Measurements from ENCODE around the gene CLDN2. TPM values are rescaled to one million over a fixed set of nuclear protein-coding genes. Genes with fewer than 3 reads are reported as not detected.

The CLDN2 gene
- total RNA-seq, 1 donor from 2014 or later = not detected

GRCh38 chrX:106894392-106894909 is 25.8 kb upstream of the CLDN2 start:
- DNase-seq (peak; percentile 46), ATAC-seq (peak; percentile 85 to 90)
- H3K4me3 ChIP-seq = no peak overlapping the region
- peak; percentile 69 for TF ChIP-seq CTCF (IDR thresholded peaks at IDR 0.05)
- H3K4me1 ChIP-seq = no peaks in the 10 kb centered on the region
- no peaks in the 10 kb centered on the region for H3K9me3 ChIP-seq
- H3K27ac ChIP-seq = no peak overlapping the region
- H3K27me3 ChIP-seq (ENCODE audit: low read depth) = no peaks in the 10 kb centered on the region
- intact Hi-C loops (cut with DNase I) = no loop called here
- no peaks in the 10 kb centered on the region for H3K36me3 ChIP-seq

GRCh38 chrX:106894978-106895452 is 25.2 kb upstream of the CLDN2 start:
- no peak for TF ChIP-seq CTCF (IDR thresholded peaks at IDR 0.05)
- intact Hi-C loops (cut with DNase I) = no loop called here

GRCh38 chrX:106897259-106897658 is 22.9 kb upstream of the CLDN2 start:
- Histone ChIP-seq H3K4me3 (no peak overlapping the region), H3K27ac (no peak overlapping the region), H3K36me3 (no peaks in the 10 kb centered on the region), H3K4me1 (no peaks in the 10 kb centered on the region), H3K9me3 (no peaks in the 10 kb centered on the region), H3K27me3 (ENCODE audit: low read depth) (no peaks in the 10 kb centered on the region)
- intact Hi-C loops (cut with DNase I) = no loop called here
- ATAC-seq = no peak
- no peak for DNase-seq
- TF ChIP-seq CTCF (IDR thresholded peaks at IDR 0.05) = no peak

More at GRCh38 chrX:106894978-106895452, 25.2 kb upstream of the CLDN2 start:
- ATAC-seq (peak; percentile 53 to 62), DNase-seq (no peak)
- Histone ChIP-seq H3K4me3 (no peak overlapping the region), H3K4me1 (no peaks in the 10 kb centered on the region), H3K9me3 (no peaks in the 10 kb centered on the region), H3K36me3 (no peaks in the 10 kb centered on the region), H3K27me3 (ENCODE audit: low read depth) (no peaks in the 10 kb centered on the region), H3K27ac (no peak overlapping the region)

GRCh38 chrX:106898462-106898861 is 21.7 kb upstream of the CLDN2 start:
- peak; percentile 65 to 66 for ATAC-seq

GRCh38 chrX:106899276-106899675 is 20.9 kb upstream of the CLDN2 start:
- H3K9me3 ChIP-seq = no peaks in the 10 kb centered on the region
- ATAC-seq (no peak), DNase-seq (no peak)
- H3K4me3 ChIP-seq = no peak overlapping the region
- intact Hi-C loops (cut with DNase I) = no loop called here
- no peaks in the 10 kb centered on the region for H3K27me3 ChIP-seq (ENCODE audit: low read depth)
- TF ChIP-seq CTCF (IDR thresholded peaks at IDR 0.05) = no peak
- no peak overlapping the region for H3K27ac ChIP-seq
- no peaks in the 10 kb centered on the region for H3K4me1 ChIP-seq
- no peaks in the 10 kb centered on the region for H3K36me3 ChIP-seq

More at GRCh38 chrX:106898462-106898861, 21.7 kb upstream of the CLDN2 start:
- TF ChIP-seq CTCF (IDR thresholded peaks at IDR 0.05) = peak; percentile 27
- DNase-seq = no peak
- Histone ChIP-seq H3K27me3 (ENCODE audit: low read depth) (no peaks in the 10 kb centered on the region), H3K4me1 (no peaks in the 10 kb centered on the region), H3K27ac (no peak overlapping the region), H3K9me3 (no peaks in the 10 kb centered on the region), H3K4me3 (no peak overlapping the region), H3K36me3 (no peaks in the 10 kb centered on the region)
- intact Hi-C loops (cut with DNase I) = no loop called here

All from lower lobe of right lung (tissue), 2 donors.